MV-4-11 (cell line): ENCODE data around the gene P2RX6.
"Not testable (repeated sequence)": the region's sequence is repeated elsewhere in the genome, so short reads cannot be mapped to it uniquely, and the experiment has no call there.

Experiments
- DNase-seq: peaks from one replicate; lab custom pipeline; 2025; lab: John Stamatoyannopoulos, UW

Gene P2RX6

GRCh38 chr22:21031545-21032036 lies 16.6 kb downstream of the P2RX6 start:
- no peak for DNase-seq

- no peak for DNase-seq
These were observed 17.3 kb downstream of the P2RX6 start, which contains the start of gene SLC7A4 for GRCh38 chr22:21032037-21032867. SLC7A4 (minus strand) TSS chr22:21032561; CDS start chr22:21031812, 749 bp downstream.

- no peak for DNase-seq
These were observed 18.1 kb downstream of the P2RX6 start for GRCh38 chr22:21032868-21033688.

DNA sequence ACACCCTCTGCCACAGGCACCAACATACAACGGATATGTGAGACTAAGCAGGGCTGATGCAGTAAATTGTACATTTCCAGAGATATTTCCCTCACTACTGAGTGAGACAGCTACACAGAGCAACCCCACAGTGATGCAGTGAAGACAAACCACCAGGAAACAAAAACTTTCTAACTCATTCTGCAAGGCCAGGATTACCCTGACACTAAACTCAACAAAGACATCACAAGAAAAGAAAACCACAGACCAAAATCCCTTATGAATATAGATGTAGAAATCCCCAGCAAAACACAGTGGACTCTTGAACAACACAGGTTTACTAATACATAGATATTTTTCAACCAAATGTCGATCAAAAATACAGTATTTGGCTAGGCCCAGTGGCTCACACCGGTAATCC lies 18.9 kb downstream of the P2RX6 start:
- no peak for DNase-seq

DNA sequence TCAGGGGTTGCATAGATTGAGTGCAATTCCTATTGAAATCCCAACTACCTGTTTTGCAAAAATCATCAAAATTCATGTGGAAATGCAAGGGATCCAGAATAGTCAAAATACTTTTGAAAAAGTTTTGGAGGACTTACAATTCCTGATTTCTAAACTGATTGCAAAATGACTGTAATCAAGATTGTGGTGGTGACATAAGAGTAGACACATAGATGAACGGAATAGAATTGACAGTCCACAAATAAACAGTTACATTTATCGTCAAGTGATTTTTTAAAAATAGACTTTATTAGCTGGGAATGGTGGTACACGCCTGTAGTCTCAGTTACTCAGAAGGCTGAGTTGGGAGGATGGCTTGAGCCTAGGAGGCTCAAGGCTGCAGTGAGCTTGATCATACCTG lies 20.0 kb downstream of the P2RX6 start:
- no peak for DNase-seq

- DNase-seq, result no peak
These were observed 23.4 kb downstream of the P2RX6 start for GRCh38 chr22:21038405-21038804.

GRCh38 chr22:21039158-21039557 lies 24.2 kb downstream of the P2RX6 start:
- DNase-seq, result not testable (repeated sequence)

GRCh38 chr22:21041937-21042336 lies 27.0 kb downstream of the P2RX6 start:
- no peak for DNase-seq

- no peak for DNase-seq
These were observed 28.3 kb downstream of the P2RX6 start for GRCh38 chr22:21042978-21043859.

- DNase-seq, result no peak
These were observed 29.0 kb downstream of the P2RX6 start for GRCh38 chr22:21043860-21044535.

GRCh38 chr22:21044931-21045584 lies 30.1 kb downstream of the P2RX6 start:
- DNase-seq, result peak; percentile 79

GRCh38 chr22:21045585-21046294 lies 30.8 kb downstream of the P2RX6 start, which contains the start of gene LRRC74B:
LRRC74B (plus strand) TSS chr22:21045946; CDS start chr22:21045987, 41 bp downstream.
- peak; percentile 87 for DNase-seq

DNA sequence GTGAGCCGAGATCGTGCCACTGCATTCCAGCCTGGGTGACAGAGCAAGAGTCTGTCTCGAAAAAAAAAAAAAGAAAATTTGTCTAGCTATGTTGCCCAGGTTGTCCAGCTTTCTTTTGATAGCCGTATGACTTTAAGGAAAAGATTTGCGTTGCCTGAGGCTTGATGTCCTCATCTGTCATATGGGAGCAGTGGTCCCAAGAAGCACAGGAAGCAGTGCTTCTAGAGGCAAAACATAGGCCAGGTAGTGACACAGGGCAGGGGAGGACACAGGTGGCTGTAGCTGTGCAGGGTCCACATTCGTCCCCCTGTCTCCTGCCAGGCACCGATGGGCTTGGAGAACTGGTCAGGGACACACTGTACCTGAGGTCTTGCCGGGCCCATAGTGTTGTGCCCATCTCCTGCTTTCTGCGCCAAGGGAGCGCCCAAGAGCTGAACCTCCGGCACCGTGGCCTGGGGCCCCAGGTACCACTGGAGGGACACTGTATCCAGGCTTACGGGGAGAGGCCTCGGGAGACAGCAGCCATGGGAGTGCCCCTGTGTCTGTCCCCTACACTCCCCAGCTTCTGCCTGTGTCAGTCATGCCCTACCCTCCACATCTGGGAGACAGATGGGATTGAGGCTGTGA lies 32.2 kb downstream of the P2RX6 start:
- DNase-seq, result no peak

DNA sequence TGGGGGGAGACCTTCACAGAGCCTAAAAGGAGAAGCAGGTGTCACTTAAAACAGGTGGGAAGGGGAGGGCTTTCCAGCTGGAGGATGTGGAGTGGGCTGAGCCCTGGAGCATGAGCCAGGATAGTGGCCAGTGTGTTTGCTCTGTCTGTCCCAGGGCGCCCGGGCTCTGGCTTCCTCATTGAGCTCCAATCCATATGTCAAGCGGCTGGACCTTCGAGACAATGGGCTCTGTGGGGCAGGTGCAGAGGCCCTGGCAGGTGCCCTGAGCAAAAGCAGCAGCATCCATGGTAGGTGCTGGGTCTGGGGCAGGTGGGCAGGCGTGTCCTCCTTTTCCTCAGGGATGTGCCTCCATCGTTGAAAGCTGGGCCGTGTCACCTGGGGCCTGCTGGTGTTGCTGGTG lies 32.8 kb downstream of the P2RX6 start:
- DNase-seq, result no peak

DNA sequence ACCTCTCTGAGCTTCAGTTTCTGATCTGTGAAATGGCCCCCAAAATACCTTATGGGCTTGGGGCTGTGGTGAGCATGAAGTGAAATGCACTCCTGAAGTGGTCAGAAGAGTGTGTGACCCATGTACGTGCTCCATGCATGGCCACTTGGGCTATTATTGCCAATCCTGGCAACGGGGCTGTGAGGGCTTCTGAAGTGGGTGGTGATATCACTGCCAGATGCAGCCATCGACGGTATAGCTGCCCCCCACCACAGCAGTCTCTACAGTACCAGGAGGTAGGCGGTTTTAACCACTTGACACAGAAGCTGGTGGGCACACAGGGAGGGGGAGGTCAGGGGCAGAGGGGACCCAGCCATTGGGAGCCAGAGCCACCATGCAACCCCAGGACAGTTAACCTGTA lies 33.5 kb downstream of the P2RX6 start:
- DNase-seq, result not testable (repeated sequence)

DNA sequence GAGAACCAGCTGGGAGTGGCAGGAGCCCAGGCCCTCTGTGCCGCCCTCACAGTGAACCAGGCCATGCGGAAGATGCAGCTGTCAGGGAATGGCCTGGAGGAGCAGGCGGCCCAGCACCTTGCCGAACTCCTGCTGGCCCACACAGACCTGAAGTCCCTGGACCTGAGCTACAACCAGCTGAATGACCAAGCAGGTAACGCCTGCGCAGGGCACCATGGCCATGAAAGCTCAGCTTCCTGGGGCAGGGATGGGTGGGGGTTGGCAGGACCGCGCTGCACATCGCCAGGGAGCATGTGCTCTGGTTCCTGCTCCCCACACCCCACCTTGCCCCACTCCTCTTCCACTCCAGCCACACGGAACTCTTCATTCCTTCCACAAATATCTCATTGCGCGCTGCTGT lies 34.0 kb downstream of the P2RX6 start:
- DNase-seq, result not testable (repeated sequence)

DNA sequence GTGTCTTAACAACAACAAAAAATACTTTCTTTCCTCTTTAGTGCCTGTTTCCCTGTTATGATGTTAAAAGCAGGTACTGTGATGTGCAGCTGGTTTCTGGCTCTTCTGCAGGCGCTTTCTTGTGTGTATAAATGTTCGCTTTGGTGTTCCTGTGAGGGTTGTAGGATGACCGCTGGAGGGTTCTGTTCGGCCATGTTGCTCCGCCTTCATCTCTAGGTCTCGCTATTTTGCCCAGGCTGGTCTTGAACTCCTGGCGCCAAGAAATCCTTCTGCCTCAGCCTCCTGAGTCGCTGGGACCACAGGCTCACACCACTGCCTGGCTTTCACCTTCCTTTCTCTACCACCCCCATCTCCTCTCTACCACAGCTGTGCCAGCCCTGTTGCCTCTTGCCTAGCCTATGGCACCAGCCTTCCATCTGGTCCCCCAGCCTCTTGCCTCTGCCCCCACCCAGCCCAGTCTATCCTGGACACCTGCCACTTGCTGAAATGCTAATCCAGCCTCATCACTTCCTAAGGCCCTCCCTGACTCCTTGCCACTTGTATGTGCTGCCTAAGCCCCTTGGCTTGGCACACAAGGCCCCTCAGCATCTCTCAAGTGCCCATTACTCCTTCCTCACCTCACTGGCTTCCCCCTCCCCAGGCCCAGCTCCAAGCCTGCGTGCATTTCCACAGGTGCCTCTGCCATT lies 36.3 kb downstream of the P2RX6 start:
- DNase-seq, result no peak

GRCh38 chr22:21051831-21052400 lies 37.0 kb downstream of the P2RX6 start:
- no peak for DNase-seq
